Superior temporal gyrus (tissue), 1 donor: ENCODE measurements around the gene SLC20A1.

Experiments
- DNase-seq: peaks from one replicate; pipeline ENCODE4 v3.0.0-alpha.2; 2016; ENCODE audit errors: extremely low spot score

SLC20A1 gene

DNA sequence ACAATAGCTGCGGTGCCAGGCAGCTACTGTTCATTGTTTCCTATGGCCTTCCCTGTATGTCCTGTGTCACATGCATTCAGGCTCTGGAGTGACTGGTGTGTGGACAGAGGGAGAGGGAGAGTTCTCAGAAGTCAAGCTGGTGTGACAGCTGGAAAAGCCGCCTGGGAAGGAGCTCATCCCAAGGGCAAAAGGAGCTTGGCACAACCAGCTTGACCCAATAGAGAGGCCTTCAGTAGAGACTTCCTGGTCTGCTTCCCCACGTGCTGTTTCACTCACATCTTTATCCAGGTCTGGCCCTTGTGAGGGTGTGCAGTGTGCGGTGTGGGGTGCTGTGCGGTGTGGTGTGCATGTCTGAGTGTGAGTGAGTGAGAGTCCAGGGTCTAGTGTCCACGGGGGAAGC lies 64.0 kb downstream of the SLC20A1 start:
- DNase-seq, result no peak

GRCh38 chr2:112710956-112711750 lies 65.4 kb downstream of the SLC20A1 start:
- no peak for DNase-seq

DNA sequence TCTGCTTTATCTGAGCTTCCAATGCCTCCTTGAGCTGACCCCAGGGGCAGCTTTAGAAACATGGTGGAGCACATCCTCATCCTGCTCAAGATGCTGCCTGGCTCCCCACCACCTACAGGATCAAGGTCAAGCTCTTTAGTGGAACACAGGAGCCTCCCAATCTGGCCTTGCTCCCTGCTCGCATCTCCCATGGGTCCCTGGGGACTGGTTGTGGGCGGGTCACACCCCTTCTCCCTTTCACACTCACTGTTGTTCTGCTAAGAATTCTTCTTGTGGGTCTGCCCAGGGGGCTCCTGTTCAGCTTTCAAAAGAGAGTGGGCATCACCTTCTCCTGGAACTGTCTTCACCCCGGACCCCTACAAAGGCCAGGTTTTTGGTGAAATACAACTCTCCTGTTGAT lies 66.7 kb downstream of the SLC20A1 start:
- DNase-seq, result no peak

DNA sequence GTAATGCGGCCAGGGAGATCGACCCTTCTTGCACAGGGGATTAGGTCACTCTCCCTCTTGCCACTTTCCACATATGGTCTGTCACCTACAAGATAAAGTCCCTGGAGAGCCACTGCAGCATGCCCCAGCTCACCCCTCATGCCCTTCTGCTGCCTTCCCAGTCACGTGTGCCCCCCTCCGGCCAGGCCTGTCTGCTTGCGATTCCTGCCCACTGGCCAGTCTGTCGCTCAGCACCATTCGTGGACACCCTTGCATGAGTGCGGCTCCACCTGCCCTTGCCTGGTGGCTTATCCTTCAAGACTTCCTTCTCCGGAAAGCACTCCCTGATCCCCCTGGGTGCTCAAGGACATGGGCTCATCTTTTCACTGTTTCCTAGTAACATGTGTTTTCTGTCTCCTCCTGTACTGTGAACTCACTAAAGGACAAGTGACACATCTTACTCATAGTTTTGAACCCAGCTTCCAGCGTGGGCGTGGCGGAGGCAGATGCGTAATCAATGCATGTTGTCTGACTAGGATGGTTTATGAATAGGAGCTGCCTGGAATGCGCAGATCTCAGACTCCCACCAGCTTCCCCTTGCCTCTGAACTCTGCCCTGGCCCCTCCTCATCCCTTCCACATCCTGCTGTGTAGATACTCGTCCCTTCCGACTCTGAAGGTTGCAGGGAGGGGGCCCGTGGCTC lies 67.3 kb downstream of the SLC20A1 start:
- no peak for DNase-seq
